ENCODE results near the gene ARHGEF19.

Gene ARHGEF19

GRCh38 chr1:16207318-16208269 lies 4.9 kb downstream of the ARHGEF19 start:
- H3K4me2 ChIP-seq (ENCODE audit: low read length), result peak overlapping the region; percentile 68
- H3K4ac ChIP-seq (ENCODE audit: low read depth, low read length), result no peak overlapping the region
- peak overlapping the region; percentile 73 for H2AK5ac ChIP-seq (ENCODE audit: low read length)
- no peak overlapping the region for H3K9ac ChIP-seq (ENCODE audit: low read length)
- peak overlapping the region; percentile 64 for H4K91ac ChIP-seq (ENCODE audit: low read depth, low read length)
- H3K23ac ChIP-seq (ENCODE audit: low read length), result no peak overlapping the region
- H2BK12ac ChIP-seq (ENCODE audit: low read length), result peak overlapping the region; percentile 28
- H3K27me3 ChIP-seq (ENCODE audit: insufficient read depth, low read length), result no peaks in the 10 kb centered on the region
- peak overlapping the region; percentile 67 for H3K18ac ChIP-seq (ENCODE audit: low read length)
- peaks cover 22 to 27% of the 10 kb centered on the region in 2 experiments for H3K4me1 ChIP-seq (ENCODE audit: control insufficient read depth in 1 of 2, insufficient read depth in 2 of 2, low read length in 2 of 2)
- peak overlapping the region; percentile 64 for H3K4me3 ChIP-seq (ENCODE audit: low read depth, low read length)
- H3K36me3 ChIP-seq (ENCODE audit: control insufficient read depth in 1 of 2, insufficient read depth in 2 of 2, low read length in 2 of 2), result peaks cover 11 to 15% of the 10 kb centered on the region in 2 experiments
- H2BK5ac ChIP-seq (ENCODE audit: low read depth, low read length, poor library complexity), result peak overlapping the region; percentile 58
- no CpG with 5 or more reads among the region's 51 CpGs for WGBS (ENCODE audit: extremely low coverage, insufficient coverage, insufficient read length)
- peak overlapping the region; percentile 37 for H2BK120ac ChIP-seq (ENCODE audit: insufficient read depth, low read length, poor library complexity)
- peak overlapping the region; percentile 83 for H3K14ac ChIP-seq (ENCODE audit: low read length)
- peak; percentile 45 to 50 for DNase-seq
- H3K9me3 ChIP-seq (ENCODE audit: insufficient read depth, low read depth, low read length), result peaks cover 1% of the 10 kb centered on the region
- H4K8ac ChIP-seq (ENCODE audit: low read depth, low read length), result peak overlapping the region; percentile 72
- peaks cover 20% of the 10 kb centered on the region for H3K79me1 ChIP-seq (ENCODE audit: low read length)
- peak overlapping the region; percentile 84 for H4K12ac ChIP-seq (ENCODE audit: low read depth, low read length)
- peak overlapping the region; percentile 21 for H2AFZ ChIP-seq (ENCODE audit: insufficient read depth, low read length, poor library complexity)
- peaks cover 6% of the 10 kb centered on the region for H3K79me2 ChIP-seq (ENCODE audit: control insufficient read depth, insufficient read depth, low read length, poor library complexity)
- H3K27ac ChIP-seq (ENCODE audit: low read depth, low read length), result peak overlapping the region; percentile 81

- peak overlapping the region; percentile 68 for H3K4me2 ChIP-seq (ENCODE audit: low read length)
- peaks cover 15% of the 10 kb centered on the region for H3K79me1 ChIP-seq (ENCODE audit: low read length)
- DNase-seq, result peak; percentile 98 to 99
These were observed 5.7 kb downstream of the ARHGEF19 start for GRCh38 chr1:16206547-16207317.

GRCh38 chr1:16205891-16206546 lies 6.4 kb downstream of the ARHGEF19 start:
- Histone ChIP-seq H3K9me3 (ENCODE audit: insufficient read depth, low read depth, low read length) (peaks cover 1% of the 10 kb centered on the region), H4K12ac (ENCODE audit: low read depth, low read length) (peak overlapping the region; percentile 35), H2BK5ac (ENCODE audit: low read depth, low read length, poor library complexity) (peak overlapping the region; percentile 29), H3K14ac (ENCODE audit: low read length) (peak overlapping the region; percentile 64), H3K79me1 (ENCODE audit: low read length) (peaks cover 15% of the 10 kb centered on the region), H3K4me2 (ENCODE audit: low read length) (peak overlapping the region; percentile 60), H2AFZ (ENCODE audit: insufficient read depth, low read length, poor library complexity) (peak overlapping the region; percentile 80), H2BK120ac (ENCODE audit: insufficient read depth, low read length, poor library complexity) (peak overlapping the region; percentile 2), H2BK12ac (ENCODE audit: low read length) (peak overlapping the region; percentile 15), H3K4me1 (ENCODE audit: control insufficient read depth in 1 of 2, insufficient read depth in 2 of 2, low read length in 2 of 2) (peaks cover 10 to 11% of the 10 kb centered on the region in 2 experiments), H3K18ac (ENCODE audit: low read length) (peak overlapping the region; percentile 20), H3K23ac (ENCODE audit: low read length) (no peak overlapping the region), H3K79me2 (ENCODE audit: control insufficient read depth, insufficient read depth, low read length, poor library complexity) (peaks cover 2% of the 10 kb centered on the region), H4K91ac (ENCODE audit: low read depth, low read length) (peak overlapping the region; percentile 64), H3K36me3 (ENCODE audit: control insufficient read depth in 1 of 2, insufficient read depth in 2 of 2, low read length in 2 of 2) (peaks cover 22 to 26% of the 10 kb centered on the region in 2 experiments), H3K9ac (ENCODE audit: low read length) (no peak overlapping the region), H3K4ac (ENCODE audit: low read depth, low read length) (peak overlapping the region; percentile 24), H2AK5ac (ENCODE audit: low read length) (peak overlapping the region; percentile 28), H3K27me3 (ENCODE audit: insufficient read depth, low read length) (no peaks in the 10 kb centered on the region), H4K8ac (ENCODE audit: low read depth, low read length) (peak overlapping the region; percentile 90), H3K4me3 (ENCODE audit: low read depth, low read length) (peak overlapping the region; percentile 54), H3K27ac (ENCODE audit: low read depth, low read length) (peak overlapping the region; percentile 47)
- no peak for DNase-seq
- no CpG with 5 or more reads among the region's 38 CpGs for WGBS (ENCODE audit: extremely low coverage, insufficient coverage, insufficient read length)

More at GRCh38 chr1:16206547-16207317, 5.7 kb downstream of the ARHGEF19 start:
- peak overlapping the region; percentile 58 for H2BK5ac ChIP-seq (ENCODE audit: low read depth, low read length, poor library complexity)
- peak overlapping the region; percentile 64 for H3K4me3 ChIP-seq (ENCODE audit: low read depth, low read length)
- H2BK120ac ChIP-seq (ENCODE audit: insufficient read depth, low read length, poor library complexity), result no peak overlapping the region
- peak overlapping the region; percentile 84 for H4K12ac ChIP-seq (ENCODE audit: low read depth, low read length)
- no peak overlapping the region for H2BK12ac ChIP-seq (ENCODE audit: low read length)
- peak overlapping the region; percentile 64 for H4K91ac ChIP-seq (ENCODE audit: low read depth, low read length)
- peak overlapping the region; percentile 81 for H3K27ac ChIP-seq (ENCODE audit: low read depth, low read length)
- H3K36me3 ChIP-seq (ENCODE audit: control insufficient read depth in 1 of 2, insufficient read depth in 2 of 2, low read length in 2 of 2), result peaks cover 19 to 20% of the 10 kb centered on the region in 2 experiments
- peak overlapping the region; percentile 23 for H2AFZ ChIP-seq (ENCODE audit: insufficient read depth, low read length, poor library complexity)
- peaks cover 14 to 18% of the 10 kb centered on the region in 2 experiments for H3K4me1 ChIP-seq (ENCODE audit: control insufficient read depth in 1 of 2, insufficient read depth in 2 of 2, low read length in 2 of 2)
- peak overlapping the region; percentile 83 for H3K14ac ChIP-seq (ENCODE audit: low read length)
- H3K23ac ChIP-seq (ENCODE audit: low read length), result no peak overlapping the region
- H4K8ac ChIP-seq (ENCODE audit: low read depth, low read length), result peak overlapping the region; percentile 72
- no peak overlapping the region for H3K4ac ChIP-seq (ENCODE audit: low read depth, low read length)
- H2AK5ac ChIP-seq (ENCODE audit: low read length), result no peak overlapping the region
- peaks cover 1% of the 10 kb centered on the region for H3K9me3 ChIP-seq (ENCODE audit: insufficient read depth, low read depth, low read length)
- H3K79me2 ChIP-seq (ENCODE audit: control insufficient read depth, insufficient read depth, low read length, poor library complexity), result peaks cover 2% of the 10 kb centered on the region
- no peak overlapping the region for H3K18ac ChIP-seq (ENCODE audit: low read length)
- no peak overlapping the region for H3K9ac ChIP-seq (ENCODE audit: low read length)
- no CpG with 5 or more reads among the region's 87 CpGs for WGBS (ENCODE audit: extremely low coverage, insufficient coverage, insufficient read length)
- H3K27me3 ChIP-seq (ENCODE audit: insufficient read depth, low read length), result no peaks in the 10 kb centered on the region

GRCh38 chr1:16205334-16205671 lies 7.1 kb downstream of the ARHGEF19 start:
- Histone ChIP-seq H3K9ac (ENCODE audit: low read length) (no peak overlapping the region), H3K27ac (ENCODE audit: low read depth, low read length) (no peak overlapping the region), H3K4ac (ENCODE audit: low read depth, low read length) (no peak overlapping the region), H4K8ac (ENCODE audit: low read depth, low read length) (no peak overlapping the region), H2AK5ac (ENCODE audit: low read length) (peak overlapping the region; percentile 7), H3K18ac (ENCODE audit: low read length) (no peak overlapping the region), H2BK120ac (ENCODE audit: insufficient read depth, low read length, poor library complexity) (no peak overlapping the region), H2BK12ac (ENCODE audit: low read length) (no peak overlapping the region), H3K4me1 (ENCODE audit: control insufficient read depth in 1 of 2, insufficient read depth in 2 of 2, low read length in 2 of 2) (peaks cover 10 to 11% of the 10 kb centered on the region in 2 experiments), H3K79me1 (ENCODE audit: low read length) (peaks cover 15% of the 10 kb centered on the region), H3K27me3 (ENCODE audit: insufficient read depth, low read length) (no peaks in the 10 kb centered on the region), H3K36me3 (ENCODE audit: control insufficient read depth in 1 of 2, insufficient read depth in 2 of 2, low read length in 2 of 2) (peaks cover 22 to 26% of the 10 kb centered on the region in 2 experiments), H4K12ac (ENCODE audit: low read depth, low read length) (no peak overlapping the region), H4K91ac (ENCODE audit: low read depth, low read length) (no peak overlapping the region), H3K9me3 (ENCODE audit: insufficient read depth, low read depth, low read length) (peaks cover 1% of the 10 kb centered on the region), H3K79me2 (ENCODE audit: control insufficient read depth, insufficient read depth, low read length, poor library complexity) (peaks cover 2% of the 10 kb centered on the region), H3K4me2 (ENCODE audit: low read length) (no peak overlapping the region), H2AFZ (ENCODE audit: insufficient read depth, low read length, poor library complexity) (no peak overlapping the region), H3K4me3 (ENCODE audit: low read depth, low read length) (no peak overlapping the region), H3K23ac (ENCODE audit: low read length) (no peak overlapping the region), H3K14ac (ENCODE audit: low read length) (no peak overlapping the region), H2BK5ac (ENCODE audit: low read depth, low read length, poor library complexity) (no peak overlapping the region)
- no peak for DNase-seq
- WGBS (ENCODE audit: extremely low coverage, insufficient coverage, insufficient read length), result no CpG with 5 or more reads among the region's 11 CpGs

Data from trophoblast cell (in vitro differentiated cells and primary cell).